Breast epithelium (tissue), 4 donors: ENCODE results near the gene RABEP1. TPM values are rescaled to one million over a fixed set of nuclear protein-coding genes. Genes with fewer than 3 reads are reported as not detected.
"Not testable (repeated sequence)": the region's sequence is repeated elsewhere in the genome, so short reads cannot be mapped to it uniquely, and the experiment has no call there.

ENCODE experiments used
- DNase-seq, 2 donors: peaks; one replicate each; pipeline ENCODE4 v3.0.0-alpha.2; 2019; ENCODE audit warnings: low spot score in 2 of 2
- H3K27ac ChIP-seq, 2 donors: fragments of 200-600 bp; sonication (generic) in 1 of 2; one replicate each; pipeline ENCODE4 v1.5.1; 2016 to 2019; ENCODE audit warnings: mild to moderate bottlenecking in 1 of 2
- H3K27me3 ChIP-seq, 2 donors: fragments of 200-600 bp; sonication (generic) in 1 of 2; one replicate each; pipeline versions ENCODE4 v1.5.1 to v1.6.0; 2017 to 2019; ENCODE audit warnings: control low read depth in 1 of 2, mild to moderate bottlenecking in 1 of 2
- H3K36me3 ChIP-seq: fragments of 200-600 bp; one replicate; pipeline ENCODE4 v1.5.1; 2019
- H3K4me1 ChIP-seq, 2 donors: fragments of 200-600 bp; sonication (generic); one replicate each; pipeline ENCODE4 v1.5.1; 2016 to 2019; ENCODE audit warnings: control low read depth in 1 of 2
- H3K4me3 ChIP-seq, 3 donors: fragments of 200-600 bp; sonication (generic); 1 replicate in 2 of 3; 2 replicates in 1 of 3; pipeline ENCODE4 v1.5.1; 2016 to 2019; ENCODE audit warnings: mild to moderate bottlenecking in 3 of 3, moderate library complexity in 2 of 3
- H3K9me3 ChIP-seq, 2 donors: fragments of 200-600 bp; sonication (generic) in 1 of 2; one replicate each; pipeline ENCODE4 v1.5.1; 2016 to 2019; ENCODE audit warnings: control low read depth in 1 of 2
- CTCF ChIP-seq, 3 donors: fragments of 450-650 bp; IDR thresholded peaks; one replicate each; pipeline ENCODE4 v1.5.1; 2016 to 2017; ENCODE audit warnings: antibody characterized with exemption in 3 of 3, mild to moderate bottlenecking in 3 of 3, moderate library complexity in 3 of 3
- POLR2A ChIP-seq: fragments of 450-650 bp; IDR thresholded peaks from one replicate; pipeline ENCODE4 v1.6.1; 2016; ENCODE audit warnings: antibody characterized with exemption, mild to moderate bottlenecking, moderate library complexity
- POLR2AphosphoS5 ChIP-seq, 3 donors: sonication (generic); formaldehyde crosslinking; IDR thresholded peaks; one replicate each; pipeline ENCODE4 v1.6.1; 2017; ENCODE audit warnings: antibody characterized with exemption in 3 of 3
- intact Hi-C: fragments of 100-400 bp; cut with DNase I; formaldehyde crosslinking; loops from one replicate; pipeline ENCODE4 v1.15.1; 2023; ENCODE audit warnings: low total_unique reads
- total RNA-seq, 3 donors: library from RNA; depleted of rRNA; stranded (reverse); fragments of >200 nt; gene quantifications; one replicate each; pipeline ENCODE4 v1.1.0, GENCODE V29; 2016

Gene RABEP1
- 10 to 100 TPM; 50.4 to 88.7 (median 73.7) TPM for total RNA-seq

- intact Hi-C loops = no loop called here
- Histone ChIP-seq H3K4me3 (peak within 1 kb of the TSS; percentile 86 to 93 (median 88)), H3K4me1 (no peaks in the 10 kb centered on the region), H3K27ac (peak within 1 kb of the TSS; percentile 86 to 96), H3K27me3 (no peaks in the 10 kb centered on the region), H3K36me3 (no peaks in the 10 kb centered on the region), H3K9me3 (no peaks in the 10 kb centered on the region)
- DNase-seq = peak; percentile 77 to 94
- TF ChIP-seq CTCF (IDR thresholded peaks at IDR 0.05) (peak in 1 of 3 donors; percentile 25), POLR2A (no peak), POLR2AphosphoS5 (IDR thresholded peaks at IDR 0.05) (peak; percentile 80 to 90 (median 82))
These were observed at the start of gene RABEP1 for GRCh38 chr17:5281814-5282641. Gene RABEP1, plus strand, starts transcription at chr17:5282284. Its CDS starts 203 bp downstream, at chr17:5282487.

- H3K4me1 ChIP-seq = not testable (repeated sequence)
These were observed 48.6 kb upstream of the RABEP1 start for GRCh38 chr17:5233492-5233891.

GRCh38 chr17:5234645-5235576 lies 47.2 kb upstream of the RABEP1 start, which contains the start of gene SCIMP:
Gene SCIMP, minus strand, starts transcription at chr17:5234860. Its CDS starts 105 bp downstream, at chr17:5234755.
- no peaks in the 10 kb centered on the region for H3K9me3 ChIP-seq
- no peak for TF ChIP-seq POLR2A
- TF ChIP-seq CTCF (IDR thresholded peaks at IDR 0.05) = no peak
- no peak for TF ChIP-seq POLR2AphosphoS5 (IDR thresholded peaks at IDR 0.05)
- H3K27me3 ChIP-seq = no peaks in the 10 kb centered on the region
- H3K4me3 ChIP-seq = no peak within 1 kb of the TSS
- intact Hi-C loops = no loop called here
- no peaks in the 10 kb centered on the region for H3K36me3 ChIP-seq
- peak within 1 kb of the TSS in 1 of 2 donors; percentile 7 for H3K27ac ChIP-seq
- H3K4me1 ChIP-seq = no peaks in the 10 kb centered on the region
- no peak for DNase-seq

More at GRCh38 chr17:5233492-5233891, 48.6 kb upstream of the RABEP1 start:
- DNase-seq, H3K27me3 ChIP-seq, H3K4me3 ChIP-seq, intact Hi-C loops, H3K36me3 ChIP-seq, H3K9me3 ChIP-seq, H3K27ac ChIP-seq: not testable (repeated sequence)

- Histone ChIP-seq H3K4me3 (no peak overlapping the region), H3K4me1 (no peaks in the 10 kb centered on the region), H3K36me3 (no peaks in the 10 kb centered on the region), H3K27me3 (no peaks in the 10 kb centered on the region), H3K27ac (peak overlapping the region in 1 of 2 donors; percentile 17), H3K9me3 (no peaks in the 10 kb centered on the region)
- TF ChIP-seq CTCF (IDR thresholded peaks at IDR 0.05) (no peak), POLR2AphosphoS5 (IDR thresholded peaks at IDR 0.05) (no peak), POLR2A (no peak)
- no peak for DNase-seq
- intact Hi-C loops = no loop called here
These were observed 45.0 kb upstream of the RABEP1 start for GRCh38 chr17:5236938-5237540.

- Histone ChIP-seq H3K4me1 (no peaks in the 10 kb centered on the region), H3K9me3 (no peaks in the 10 kb centered on the region), H3K36me3 (no peaks in the 10 kb centered on the region), H3K4me3 (no peak overlapping the region), H3K27me3 (no peaks in the 10 kb centered on the region), H3K27ac (peak overlapping the region in 1 of 2 donors; percentile 17)
- peak in 1 of 2 donors; percentile 63 for DNase-seq
- intact Hi-C loops = no loop called here
- TF ChIP-seq CTCF (IDR thresholded peaks at IDR 0.05) (peak in 2 of 3 donors; percentile 17 to 59), POLR2AphosphoS5 (IDR thresholded peaks at IDR 0.05) (no peak)
These were observed 44.5 kb upstream of the RABEP1 start for GRCh38 chr17:5237541-5238016.
